Neural progenitor cell (in vitro differentiated cells): ENCODE results near the gene GOLGA3. TPM values are rescaled to one million over a fixed set of nuclear protein-coding genes. Genes with fewer than 3 reads are reported as not detected.
"Not testable (repeated sequence)": the region's sequence is repeated elsewhere in the genome, so short reads cannot be mapped to it uniquely, and the experiment has no call there.

ENCODE experiments used
- DNase-seq: peaks from one replicate; pipeline ENCODE4 v3.0.0-alpha.2; 2016; ENCODE audit warnings: low spot score
- H2AFZ ChIP-seq: fragments of 200-600 bp; sonication (generic); replicated peaks from 2 replicates; pipeline ENCODE4 v1.6.1; 2016; ENCODE audit warnings: antibody characterized with exemption
- H3F3A ChIP-seq: fragments of 200-600 bp; sonication (generic); 2 replicates; pipeline ENCODE4 v1.6.1; 2016; ENCODE audit warnings: antibody characterized with exemption, low read depth
- H3K27ac ChIP-seq: fragments of 200-600 bp; sonication (generic); 2 replicates; pipeline ENCODE4 v1.5.1; 2016; ENCODE audit warnings: mild to moderate bottlenecking
- H3K27me3 ChIP-seq: fragments of 200-600 bp; sonication (generic); 2 replicates; pipeline ENCODE4 v1.6.1; 2016; ENCODE audit warnings: mild to moderate bottlenecking, moderate library complexity
- H3K36me3 ChIP-seq: fragments of 200-600 bp; sonication (generic); 2 replicates; pipeline ENCODE4 v1.5.1; 2016
- H3K4me1 ChIP-seq: fragments of 200-600 bp; sonication (generic); 2 replicates; pipeline ENCODE4 v1.6.1; 2016; ENCODE audit warnings: mixed run types
- H3K4me2 ChIP-seq: fragments of 200-600 bp; sonication (generic); 2 replicates; pipeline ENCODE4 v1.6.1; 2016
- H3K4me3 ChIP-seq: fragments of 200-600 bp; sonication (generic); 2 replicates; pipeline ENCODE4 v1.5.1; 2016
- H3K79me2 ChIP-seq: fragments of 200-600 bp; sonication (generic); 2 replicates; pipeline ENCODE4 v1.6.1; 2016; ENCODE audit warnings: low read depth
- H3K9ac ChIP-seq: fragments of 200-600 bp; sonication (generic); 2 replicates; pipeline ENCODE4 v1.6.1; 2016
- H3K9me3 ChIP-seq: fragments of 200-600 bp; sonication (generic); 2 replicates; pipeline ENCODE4 v1.5.1; 2016; ENCODE audit warnings: low read depth
- H4K20me1 ChIP-seq: fragments of 200-600 bp; sonication (generic); 2 replicates; pipeline ENCODE4 v1.6.1; 2016; ENCODE audit warnings: low read depth
- H3K27ac Mint-ChIP-seq: 3 replicates; pipeline ENCODE4 v1.8.0; 2021; ENCODE audit warnings: mixed read lengths
- H3K27me3 Mint-ChIP-seq: 2 replicates; pipeline ENCODE4 v1.8.0; 2022; ENCODE audit warnings: low read depth, mild to moderate bottlenecking, inconsistent platforms, moderate library complexity, mixed read lengths; ENCODE audit not compliant: insufficient read depth
- H3K36me3 Mint-ChIP-seq: 3 replicates; pipeline ENCODE4 v1.8.0; 2021; ENCODE audit warnings: mixed read lengths
- H3K4me1 Mint-ChIP-seq: 3 replicates; pipeline ENCODE4 v1.8.0; 2021; ENCODE audit warnings: mixed read lengths
- H3K4me3 Mint-ChIP-seq: 3 replicates; pipeline ENCODE4 v1.8.0; 2021; ENCODE audit warnings: mild to moderate bottlenecking, moderate library complexity, mixed read lengths
- H3K9me3 Mint-ChIP-seq: 3 replicates; pipeline ENCODE4 v1.8.0; 2020; ENCODE audit warnings: mixed read lengths
- EZH2 ChIP-seq: fragments of 200-600 bp; sonication (generic); IDR thresholded peaks from 2 replicates; pipeline ENCODE4 v1.6.1; 2017; ENCODE audit warnings: antibody characterized with exemption, mild to moderate bottlenecking, moderate library complexity
- EZH2phosphoT487 ChIP-seq: fragments of 200-600 bp; sonication (generic); IDR thresholded peaks from 2 replicates; pipeline ENCODE4 v1.6.1; 2017; ENCODE audit warnings: antibody characterized with exemption
- total RNA-seq: library from RNA; depleted of rRNA; stranded (reverse); fragments of >200 nt; gene quantifications from 2 replicates; pipeline ENCODE4 v1.2.3, GENCODE V29; 2015; ENCODE audit warnings: low replicate concordance
- TF ChIP-seq, protein P1 (sequence below): fragments of 200-600 bp; sonication (generic); IDR thresholded peaks from 2 replicates; pipeline ENCODE4 v1.5.1; 2017; ENCODE audit warnings: antibody characterized with exemption, mild to moderate bottlenecking

GOLGA3 gene
- total RNA-seq, 1 donor from 2014 or later, result 8.5 TPM

DNA sequence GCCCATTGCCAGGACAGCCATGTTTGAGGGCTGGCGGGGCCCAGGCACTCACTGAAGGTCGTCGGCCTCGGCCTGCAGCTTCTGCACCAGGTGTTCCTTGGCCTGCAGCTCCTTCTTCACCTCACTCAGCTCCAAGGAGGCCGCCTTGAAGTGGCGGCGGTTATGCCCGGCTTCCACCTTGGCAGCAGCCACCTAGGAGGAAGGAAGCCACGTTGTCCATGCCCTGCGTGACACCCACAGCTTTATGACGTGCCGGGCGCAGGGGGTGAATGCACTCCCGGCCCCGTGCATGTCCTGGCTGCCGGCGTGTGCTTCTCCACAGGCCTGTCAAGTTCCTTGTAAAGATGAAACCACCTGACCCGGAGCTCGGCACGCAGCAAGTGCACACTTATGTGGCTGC, 51.1 kb downstream of the GOLGA3 start:
- no peak overlapping the region for H3K27ac ChIP-seq
- no peaks in the 10 kb centered on the region for H3F3A ChIP-seq
- no peak overlapping the region for H2AFZ ChIP-seq
- DNase-seq, result no peak
- H3K79me2 ChIP-seq, result no peaks in the 10 kb centered on the region
- peaks cover 6% of the 10 kb centered on the region for H3K27me3 Mint-ChIP-seq
- no peaks in the 10 kb centered on the region for H3K36me3 ChIP-seq
- no peak overlapping the region for H3K27ac Mint-ChIP-seq
- H4K20me1 ChIP-seq, result no peaks in the 10 kb centered on the region
- H3K9me3 Mint-ChIP-seq, result no peaks in the 10 kb centered on the region
- H3K4me1 ChIP-seq, result no peaks in the 10 kb centered on the region
- no peak overlapping the region for H3K4me2 ChIP-seq
- no peaks in the 10 kb centered on the region for H3K27me3 ChIP-seq
- no peak for TF ChIP-seq EZH2phosphoT487
- TF ChIP-seq EZH2, result no peak
- TF ChIP-seq, protein P1, sequence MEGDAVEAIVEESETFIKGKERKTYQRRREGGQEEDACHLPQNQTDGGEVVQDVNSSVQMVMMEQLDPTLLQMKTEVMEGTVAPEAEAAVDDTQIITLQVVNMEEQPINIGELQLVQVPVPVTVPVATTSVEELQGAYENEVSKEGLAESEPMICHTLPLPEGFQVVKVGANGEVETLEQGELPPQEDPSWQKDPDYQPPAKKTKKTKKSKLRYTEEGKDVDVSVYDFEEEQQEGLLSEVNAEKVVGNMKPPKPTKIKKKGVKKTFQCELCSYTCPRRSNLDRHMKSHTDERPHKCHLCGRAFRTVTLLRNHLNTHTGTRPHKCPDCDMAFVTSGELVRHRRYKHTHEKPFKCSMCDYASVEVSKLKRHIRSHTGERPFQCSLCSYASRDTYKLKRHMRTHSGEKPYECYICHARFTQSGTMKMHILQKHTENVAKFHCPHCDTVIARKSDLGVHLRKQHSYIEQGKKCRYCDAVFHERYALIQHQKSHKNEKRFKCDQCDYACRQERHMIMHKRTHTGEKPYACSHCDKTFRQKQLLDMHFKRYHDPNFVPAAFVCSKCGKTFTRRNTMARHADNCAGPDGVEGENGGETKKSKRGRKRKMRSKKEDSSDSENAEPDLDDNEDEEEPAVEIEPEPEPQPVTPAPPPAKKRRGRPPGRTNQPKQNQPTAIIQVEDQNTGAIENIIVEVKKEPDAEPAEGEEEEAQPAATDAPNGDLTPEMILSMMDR, result no peak
- H3K4me1 Mint-ChIP-seq, result no peaks in the 10 kb centered on the region
- H3K36me3 Mint-ChIP-seq, result peaks cover 26% of the 10 kb centered on the region
- H3K4me3 Mint-ChIP-seq, result no peak overlapping the region
- no peak overlapping the region for H3K4me3 ChIP-seq
- H3K9ac ChIP-seq, result no peak overlapping the region
- no peaks in the 10 kb centered on the region for H3K9me3 ChIP-seq

DNA sequence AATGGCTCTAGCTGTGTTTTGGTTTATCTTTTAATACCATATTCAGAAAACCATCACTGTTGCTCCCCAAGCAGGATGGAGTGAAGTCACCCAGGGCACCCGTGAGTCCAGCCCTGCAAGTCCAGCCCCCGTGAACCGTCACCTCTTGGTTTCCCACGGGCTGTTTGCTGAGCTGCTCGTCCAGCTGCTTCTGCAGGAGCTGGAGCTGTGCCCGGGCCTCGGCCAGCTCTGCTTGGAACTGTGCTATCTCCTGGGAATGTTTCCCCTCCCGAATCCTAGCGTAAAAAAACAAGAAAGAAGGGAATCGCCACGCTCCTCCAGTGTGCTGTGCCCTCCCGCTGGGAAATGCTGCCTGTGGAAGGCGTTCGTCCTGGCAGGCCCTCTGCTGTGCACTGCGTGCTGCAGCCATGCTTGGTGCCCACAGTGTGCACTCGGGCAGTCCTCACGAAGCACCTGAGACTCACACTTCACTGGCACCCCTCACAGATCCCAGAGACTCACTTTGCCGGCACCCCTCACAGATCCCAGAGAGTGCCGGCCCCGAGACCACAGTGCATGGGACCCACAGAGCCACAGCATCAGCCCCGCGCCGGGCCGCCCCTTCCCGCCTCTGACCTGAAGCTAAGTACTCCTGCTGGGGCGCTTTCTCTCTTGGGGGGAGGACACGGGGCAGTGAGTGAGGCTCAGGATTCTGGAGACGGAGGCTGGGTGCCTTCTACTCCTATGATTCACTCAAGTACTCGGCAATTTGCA, 51.7 kb downstream of the GOLGA3 start:
- Histone ChIP-seq H3K27ac (no peak overlapping the region), H3K4me2 (no peak overlapping the region), H3K4me1 (no peaks in the 10 kb centered on the region), H3K9me3 (no peaks in the 10 kb centered on the region), H3K27me3 (no peaks in the 10 kb centered on the region), H4K20me1 (no peaks in the 10 kb centered on the region), H3K4me3 (no peak overlapping the region), H3K36me3 (no peaks in the 10 kb centered on the region), H2AFZ (no peak overlapping the region), H3K79me2 (no peaks in the 10 kb centered on the region), H3K9ac (no peak overlapping the region), H3F3A (no peaks in the 10 kb centered on the region)
- DNase-seq, result no peak
- no peaks in the 10 kb centered on the region for H3K9me3 Mint-ChIP-seq
- peaks cover 25% of the 10 kb centered on the region for H3K36me3 Mint-ChIP-seq
- H3K27ac Mint-ChIP-seq, result no peak overlapping the region
- peaks cover 6% of the 10 kb centered on the region for H3K27me3 Mint-ChIP-seq
- H3K4me3 Mint-ChIP-seq, result no peak overlapping the region
- H3K4me1 Mint-ChIP-seq, result no peaks in the 10 kb centered on the region
- TF ChIP-seq EZH2, result no peak
- TF ChIP-seq EZH2phosphoT487, result no peak
- TF ChIP-seq, protein P1, result no peak

- not testable (repeated sequence) for H3F3A ChIP-seq, H3K27ac Mint-ChIP-seq, H3K4me2 ChIP-seq, H3K9me3 ChIP-seq, H3K4me1 ChIP-seq, H3K9me3 Mint-ChIP-seq, H4K20me1 ChIP-seq, H3K27me3 ChIP-seq, DNase-seq, H3K79me2 ChIP-seq, H3K4me1 Mint-ChIP-seq, H2AFZ ChIP-seq, H3K4me3 ChIP-seq, H3K27ac ChIP-seq, H3K36me3 ChIP-seq, H3K9ac ChIP-seq, H3K27me3 Mint-ChIP-seq, H3K4me3 Mint-ChIP-seq
- H3K36me3 Mint-ChIP-seq, result peaks cover 22% of the 10 kb centered on the region
Observed at GRCh38 chr12:132776230-132776625, 52.4 kb downstream of the GOLGA3 start.

DNA sequence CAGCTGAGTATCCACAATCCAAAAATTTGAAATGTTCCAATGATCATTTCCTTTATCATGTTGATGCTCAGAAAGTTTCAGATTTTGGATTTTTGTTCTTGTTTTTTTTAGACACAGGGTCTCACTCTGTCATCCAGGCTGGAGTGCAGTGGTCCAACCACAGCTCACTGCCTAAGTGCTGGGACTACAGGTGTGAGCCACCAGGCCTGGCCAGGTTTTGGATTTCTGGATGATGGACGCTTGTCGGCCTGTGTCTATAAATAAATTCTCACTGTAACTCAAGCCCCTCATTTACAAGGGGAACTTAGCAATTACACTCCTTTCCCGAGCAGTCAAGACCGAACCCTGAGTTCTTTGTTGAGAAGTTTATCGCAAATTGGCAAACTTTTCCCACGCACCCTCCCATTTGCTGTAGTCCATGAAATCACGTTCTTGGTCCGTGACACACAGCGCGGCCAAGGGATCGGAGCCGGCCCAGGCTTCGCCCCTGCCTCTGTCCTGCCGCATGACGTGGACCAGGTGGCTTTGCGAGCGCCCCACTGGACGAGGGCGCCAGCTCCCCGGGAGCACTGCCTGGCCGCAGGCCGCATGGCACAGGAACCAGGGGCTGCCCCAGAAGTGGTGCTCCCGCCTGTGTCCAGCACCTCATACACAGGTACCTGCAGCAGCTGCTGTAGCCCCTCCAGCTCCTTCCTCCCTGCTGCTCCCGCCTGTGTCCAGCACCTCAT, 53.0 kb downstream of the GOLGA3 start:
- Histone ChIP-seq H3K4me3 (no peak overlapping the region), H3K4me2 (no peak overlapping the region), H3K9ac (no peak overlapping the region), H2AFZ (no peak overlapping the region), H4K20me1 (no peaks in the 10 kb centered on the region), H3K36me3 (no peaks in the 10 kb centered on the region), H3K79me2 (no peaks in the 10 kb centered on the region), H3F3A (no peaks in the 10 kb centered on the region), H3K27ac (no peak overlapping the region), H3K27me3 (no peaks in the 10 kb centered on the region), H3K9me3 (no peaks in the 10 kb centered on the region), H3K4me1 (no peaks in the 10 kb centered on the region)
- Mint-ChIP-seq H3K27ac (no peak overlapping the region), H3K4me3 (no peak overlapping the region), H3K9me3 (no peaks in the 10 kb centered on the region), H3K27me3 (peaks cover 6% of the 10 kb centered on the region), H3K4me1 (no peaks in the 10 kb centered on the region), H3K36me3 (peaks cover 20% of the 10 kb centered on the region)
- no peak for DNase-seq
- TF ChIP-seq, protein P1, result no peak
- TF ChIP-seq EZH2, result no peak
- TF ChIP-seq EZH2phosphoT487, result no peak
